Measurements from ENCODE around the gene UMPS.
"Not testable (repeated sequence)": the region's sequence is repeated elsewhere in the genome, so short reads cannot be mapped to it uniquely, and the experiment has no call there.

Gene UMPS

DNA sequence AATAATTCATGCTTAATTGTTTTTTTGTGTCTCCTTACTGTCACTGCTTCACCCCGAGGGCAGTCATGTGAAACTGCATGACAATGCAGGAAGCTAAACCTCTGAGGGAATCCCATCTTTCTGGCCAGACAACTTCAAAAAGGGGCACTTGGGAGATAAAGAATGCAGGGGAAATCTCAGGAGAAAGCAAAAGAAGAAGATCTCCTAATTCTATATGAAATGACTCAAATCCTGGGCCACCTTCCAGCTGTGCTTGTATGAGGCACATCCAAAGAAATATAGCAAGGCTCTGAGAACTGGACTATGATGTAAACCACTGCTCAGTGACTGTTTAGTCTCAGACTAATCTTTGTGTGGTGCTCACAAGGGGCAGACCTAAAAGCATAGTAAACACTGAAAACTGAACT lies 22.6 kb upstream of the UMPS start:
- peak; percentile 91 for DNase-seq (ENCODE audit: low read depth)

DNA sequence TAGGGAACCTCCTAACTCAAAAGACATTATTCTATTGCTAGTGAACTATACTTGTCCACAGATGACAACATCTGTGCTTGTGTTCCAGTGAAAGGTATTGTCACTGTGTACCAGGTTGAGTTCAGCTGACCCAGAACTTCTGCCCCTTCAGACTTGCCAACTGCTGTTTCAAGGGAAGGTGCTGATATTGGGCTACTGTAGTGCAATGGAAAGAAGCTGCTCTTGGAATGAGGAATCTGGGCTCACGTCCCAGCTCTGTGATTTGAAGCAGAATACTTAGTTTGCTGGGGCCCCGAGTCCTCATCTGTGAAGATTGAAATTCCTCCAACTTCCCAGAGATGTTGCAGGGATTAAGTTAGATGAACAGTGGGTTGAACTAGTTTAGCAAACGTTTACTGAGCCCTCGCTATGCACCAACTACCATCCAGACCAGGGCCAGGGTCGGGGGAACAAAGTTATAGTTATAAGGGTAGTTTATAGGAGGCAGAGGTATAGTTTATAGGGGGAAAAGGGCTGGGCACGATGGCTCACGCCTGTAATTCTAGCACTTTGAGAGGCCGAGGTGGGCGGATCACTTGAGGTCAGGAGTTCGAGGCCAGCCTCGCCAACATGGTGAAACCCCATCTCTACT lies 15.9 kb upstream of the UMPS start:
- DNase-seq (ENCODE audit: low read depth) = peak; percentile 24

DNA sequence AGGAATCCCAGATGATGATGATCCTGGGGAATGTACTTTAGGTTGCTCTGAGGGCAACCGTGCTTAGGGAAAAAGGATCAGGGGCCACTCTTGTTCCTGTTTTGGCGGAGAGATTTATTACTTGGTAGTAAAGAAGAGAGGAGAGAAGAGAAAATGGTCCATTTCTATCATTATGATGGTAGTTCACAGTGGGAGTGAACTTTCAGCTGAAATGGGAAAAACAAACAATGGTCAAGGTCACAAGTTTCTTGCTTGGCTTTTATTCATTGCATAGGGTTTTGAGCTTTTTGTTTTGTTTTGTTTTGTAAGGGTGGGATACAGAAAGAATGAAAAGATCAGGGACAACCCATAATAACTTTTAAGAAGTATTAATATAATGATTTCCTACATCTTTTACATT lies 7.7 kb upstream of the UMPS start:
- DNase-seq (ENCODE audit: low read depth) = no peak

DNA sequence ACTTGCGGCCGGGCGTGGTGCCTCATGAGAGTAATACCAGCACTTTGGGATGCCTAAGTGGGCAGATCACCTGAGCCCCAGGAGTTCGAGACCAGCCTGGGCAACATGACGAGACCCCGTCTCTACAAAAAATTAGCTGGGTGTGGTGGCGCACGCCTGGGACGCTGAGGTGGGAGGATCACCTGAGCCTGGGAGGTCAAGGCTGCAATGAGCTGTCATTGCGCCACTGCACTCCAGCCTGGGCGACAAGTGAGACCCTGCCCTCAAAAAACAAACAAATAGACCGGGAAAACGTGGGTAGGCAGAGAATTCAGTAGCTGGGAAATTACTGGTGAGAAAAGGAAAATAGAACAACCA lies 667 bp downstream of the UMPS start:
- DNase-seq (ENCODE audit: low read depth) = no peak

DNA sequence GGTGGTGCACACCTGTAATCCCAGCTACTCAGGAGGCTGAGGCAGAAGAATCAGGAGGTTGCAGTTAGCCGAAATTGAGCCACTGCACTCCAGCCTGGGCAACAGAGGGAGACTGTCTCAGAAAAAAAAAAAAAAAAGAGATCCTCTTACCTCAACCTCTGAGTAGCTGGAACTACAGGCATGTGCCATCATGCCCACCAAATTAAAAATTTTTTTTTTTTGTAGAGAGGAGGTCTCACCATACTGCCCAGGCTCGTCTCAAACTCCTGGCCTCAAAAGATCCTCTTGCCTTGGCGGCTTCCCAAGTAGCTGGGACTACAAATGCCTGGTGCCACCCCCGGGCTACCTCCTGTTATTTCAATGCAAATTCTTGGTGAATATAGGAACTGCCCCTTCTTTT lies 1.5 kb downstream of the UMPS start:
- DNase-seq (ENCODE audit: low read depth) = no peak

DNA sequence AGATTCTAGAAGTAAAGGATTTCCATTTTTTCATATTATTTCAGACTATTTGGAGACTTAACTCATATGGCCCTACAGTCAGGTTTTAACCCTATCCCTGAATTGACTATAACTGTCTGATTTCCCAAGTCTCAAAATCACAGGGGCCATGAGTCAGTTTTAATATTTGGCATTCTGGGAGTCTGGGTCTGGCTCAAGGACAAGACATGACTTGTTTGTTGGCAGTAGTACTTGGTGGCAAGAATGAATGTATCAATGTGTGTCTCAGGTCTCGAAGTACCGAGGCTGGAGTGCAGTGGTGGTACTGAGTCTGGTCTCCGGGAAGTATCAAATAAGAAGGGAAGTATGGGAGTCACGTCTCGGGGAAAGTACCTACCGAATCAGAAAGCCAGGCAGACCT lies 10.8 kb downstream of the UMPS start:
- DNase-seq (ENCODE audit: low read depth) = peak; percentile 48

DNA sequence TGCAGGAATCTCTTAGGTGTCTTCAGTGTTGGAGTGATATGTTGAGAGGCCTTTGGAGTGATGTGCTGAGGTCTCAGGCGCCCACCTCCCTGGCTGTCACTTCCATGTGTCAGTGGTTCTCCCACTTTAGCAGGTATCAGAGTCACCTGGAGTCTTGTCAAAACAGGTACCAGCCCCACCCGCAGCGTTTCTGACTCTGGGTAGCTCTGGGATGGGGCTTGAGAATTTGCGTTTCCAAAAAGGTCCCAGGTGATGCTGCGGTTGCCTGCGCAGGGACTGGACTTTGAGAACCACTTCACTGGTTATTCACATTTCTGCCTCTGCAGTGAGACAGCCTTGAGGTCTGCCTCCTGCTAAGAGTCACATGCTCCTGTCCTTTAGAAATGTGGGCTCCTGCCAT lies 15.5 kb downstream of the UMPS start:
- no peak for DNase-seq (ENCODE audit: low read depth)

DNA sequence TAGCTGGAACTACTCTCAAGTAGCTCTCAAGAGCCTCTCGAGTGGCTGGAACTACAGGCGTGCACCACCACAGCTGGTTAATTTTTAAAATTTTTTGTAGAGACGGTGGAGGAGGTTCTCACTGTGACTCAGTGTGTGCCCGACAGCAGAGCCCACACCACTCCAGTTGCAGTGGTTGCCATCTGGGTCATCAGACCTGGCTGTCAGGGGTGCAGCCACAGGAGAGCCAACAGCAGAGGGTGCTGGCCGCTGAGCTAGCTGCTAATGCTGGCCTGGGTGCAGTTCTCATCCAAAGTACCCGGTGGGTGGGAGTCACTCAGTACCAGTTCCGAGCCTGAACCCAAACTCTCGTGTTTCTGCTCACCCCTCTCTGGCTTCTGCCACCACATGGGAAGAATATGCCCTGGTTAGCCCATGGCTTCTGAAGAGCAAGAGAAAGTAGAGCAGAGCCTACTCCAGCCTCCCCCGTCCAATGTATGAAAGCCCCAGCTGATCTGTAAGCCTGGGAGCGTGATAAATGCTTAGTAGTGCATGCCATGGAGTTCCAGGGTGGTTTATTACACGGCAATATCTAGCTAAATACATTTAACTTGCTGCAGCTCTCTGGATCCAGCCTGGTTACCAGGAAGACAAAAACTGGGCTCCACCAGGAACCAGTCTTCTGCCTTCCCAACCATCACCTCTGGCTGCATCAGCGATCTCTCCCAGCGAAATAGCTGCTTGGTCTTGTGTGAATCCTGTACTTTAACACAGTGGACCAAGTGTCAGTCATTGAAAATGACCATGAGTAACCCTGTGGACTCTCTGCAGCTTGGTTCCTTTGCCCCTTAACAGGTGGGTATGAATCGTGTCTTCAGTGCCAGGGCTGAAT lies 17.1 kb downstream of the UMPS start:
- DNase-seq (ENCODE audit: low read depth) = no peak

DNA sequence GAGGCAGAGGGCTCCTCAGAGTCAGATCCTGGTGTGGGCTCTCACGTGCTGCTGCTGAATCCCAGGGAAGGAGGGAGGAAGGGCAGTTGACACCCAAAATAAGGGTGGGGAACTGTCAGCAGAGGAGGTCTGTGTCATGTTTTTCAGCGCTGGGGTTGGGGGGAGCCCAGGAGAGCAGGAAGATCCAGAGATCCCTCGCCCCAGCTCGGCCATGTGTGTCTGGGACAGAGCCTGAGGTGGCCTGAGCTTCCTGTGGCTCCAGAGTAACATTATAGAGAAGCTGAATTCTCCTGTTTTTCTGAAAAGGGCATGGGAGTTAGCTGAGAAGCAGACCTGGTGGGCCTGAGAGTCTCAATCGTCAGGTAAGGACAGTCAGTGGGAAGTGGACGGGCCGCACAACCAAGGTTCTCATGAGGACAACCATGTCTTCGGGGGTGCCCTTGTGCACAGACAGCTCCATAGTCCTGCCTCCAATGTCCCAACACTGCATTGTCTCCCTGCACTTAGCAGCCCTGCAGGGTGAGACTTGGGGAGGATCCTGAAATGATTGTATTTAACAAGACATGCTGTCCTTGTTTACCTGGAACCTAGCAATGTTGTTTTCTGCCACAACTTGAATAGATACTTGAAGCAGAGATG lies 18.4 kb downstream of the UMPS start:
- DNase-seq (ENCODE audit: low read depth) = no peak

DNA sequence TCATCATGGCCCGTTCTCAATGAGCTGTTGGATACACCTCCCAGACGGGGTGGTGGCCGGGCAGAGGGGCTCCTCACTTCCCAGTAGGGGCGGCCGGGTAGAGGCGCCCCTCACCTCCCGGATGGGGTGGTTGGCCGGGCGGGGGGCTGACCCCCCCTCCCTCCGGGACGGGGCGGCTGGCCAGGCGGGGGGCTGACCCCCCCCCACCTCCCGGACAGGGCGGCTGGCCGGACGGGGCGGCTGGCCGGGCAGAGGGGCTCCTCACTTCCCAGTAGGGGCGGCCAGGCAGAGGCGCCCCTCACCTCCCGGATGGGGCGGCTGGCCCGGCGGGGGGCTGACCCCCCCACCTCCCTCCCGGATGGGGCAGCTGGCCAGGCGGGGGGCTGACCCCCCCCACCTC lies 19.6 kb downstream of the UMPS start:
- not testable (repeated sequence) for DNase-seq (ENCODE audit: low read depth)

DNA sequence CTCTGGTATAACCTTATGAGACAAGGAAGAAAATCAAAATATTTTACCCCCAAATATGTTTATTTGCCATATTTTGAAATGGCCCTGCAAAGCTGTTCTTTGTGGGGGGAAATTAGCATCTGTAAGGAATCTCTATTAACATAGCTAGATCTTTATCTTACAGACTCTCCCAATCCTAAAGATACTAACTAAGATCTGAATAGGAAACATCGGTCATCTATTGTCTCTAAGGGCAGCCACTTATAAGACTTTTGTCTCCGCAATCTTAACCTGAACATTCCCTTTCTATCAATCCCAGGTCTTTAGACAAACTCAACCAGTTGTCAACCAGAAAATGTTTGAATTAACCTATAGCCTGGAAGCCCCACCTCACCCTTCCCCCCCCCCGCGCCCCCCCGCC lies 21.2 kb downstream of the UMPS start:
- no peak for DNase-seq (ENCODE audit: low read depth)

DNA sequence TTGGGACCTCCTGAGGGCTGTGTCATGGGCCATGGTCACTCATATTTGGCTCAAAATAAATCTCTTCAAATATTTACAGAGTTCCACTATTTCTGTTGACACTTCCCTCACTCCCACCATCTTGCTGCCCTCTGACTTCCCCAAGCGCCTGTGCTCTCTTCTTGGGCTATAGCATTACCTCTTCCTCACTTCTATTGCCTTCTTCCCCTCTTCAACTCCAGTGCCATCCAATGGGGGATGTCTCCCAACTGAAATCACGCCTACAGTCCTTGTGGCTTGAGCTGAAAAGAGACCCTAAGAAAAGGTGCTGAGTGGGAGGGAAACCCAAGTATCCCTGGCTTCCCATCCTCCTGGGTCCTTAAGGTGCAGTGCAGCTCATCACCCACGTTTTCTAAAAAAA lies 21.8 kb downstream of the UMPS start:
- DNase-seq (ENCODE audit: low read depth) = no peak

DNA sequence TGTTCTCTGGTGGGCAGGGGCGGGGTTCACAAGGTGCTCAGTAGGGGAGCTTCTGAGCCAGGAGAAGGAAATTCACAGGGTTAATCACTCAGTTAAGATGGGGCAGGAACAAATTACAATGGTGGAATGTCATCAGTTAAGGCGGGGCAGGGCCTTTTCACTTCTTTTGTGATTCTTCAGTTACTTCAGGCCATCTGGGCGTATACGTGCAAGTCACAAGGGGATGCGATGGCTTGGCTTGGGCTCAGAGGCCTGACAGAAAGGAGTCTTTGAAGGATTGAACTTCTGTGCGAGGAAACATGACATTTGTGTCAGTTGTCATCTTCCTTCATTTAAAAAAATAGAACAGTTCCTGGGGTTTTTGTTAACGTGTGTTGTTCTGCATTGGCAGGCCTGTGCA lies 27.7 kb downstream of the UMPS start:
- DNase-seq (ENCODE audit: low read depth) = not testable (repeated sequence)

DNA sequence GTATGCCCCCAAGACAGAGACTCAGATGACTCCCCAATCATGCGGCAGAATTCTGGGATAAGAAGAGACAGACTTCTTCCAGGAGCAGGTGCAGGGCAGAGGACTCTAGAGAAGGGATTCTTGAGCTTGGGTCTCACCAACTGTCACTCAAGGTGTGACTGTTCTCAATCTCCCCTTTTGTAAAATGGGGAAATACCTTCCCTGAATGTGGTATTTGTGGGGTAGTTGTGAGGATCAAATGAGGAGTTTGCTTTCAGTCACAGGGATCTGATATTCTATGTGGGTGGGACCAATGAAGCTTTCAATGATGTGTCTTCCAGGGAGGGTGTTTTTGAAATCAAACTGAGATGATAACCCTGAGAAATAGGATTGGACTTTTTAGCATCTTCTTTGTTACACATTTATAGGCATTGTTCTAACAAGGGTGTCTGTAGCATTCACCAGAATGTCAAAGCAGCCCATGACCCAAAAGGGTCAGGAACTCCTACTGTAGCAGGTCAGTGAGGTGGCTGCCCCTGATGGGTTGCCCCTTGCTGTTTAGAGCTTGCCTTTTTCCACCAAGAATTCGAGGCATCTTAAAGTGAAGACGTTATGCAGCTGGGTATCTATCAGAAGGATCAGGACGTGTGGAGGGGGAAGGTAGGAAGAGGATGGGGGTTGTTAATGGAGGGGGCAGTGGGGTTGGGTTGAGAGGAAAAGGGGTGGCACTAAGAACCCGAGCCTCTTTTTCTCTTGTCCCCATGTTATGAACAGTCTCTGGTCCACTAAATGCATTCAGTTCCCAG lies 28.8 kb downstream of the UMPS start:
- DNase-seq (ENCODE audit: low read depth) = no peak

DNA sequence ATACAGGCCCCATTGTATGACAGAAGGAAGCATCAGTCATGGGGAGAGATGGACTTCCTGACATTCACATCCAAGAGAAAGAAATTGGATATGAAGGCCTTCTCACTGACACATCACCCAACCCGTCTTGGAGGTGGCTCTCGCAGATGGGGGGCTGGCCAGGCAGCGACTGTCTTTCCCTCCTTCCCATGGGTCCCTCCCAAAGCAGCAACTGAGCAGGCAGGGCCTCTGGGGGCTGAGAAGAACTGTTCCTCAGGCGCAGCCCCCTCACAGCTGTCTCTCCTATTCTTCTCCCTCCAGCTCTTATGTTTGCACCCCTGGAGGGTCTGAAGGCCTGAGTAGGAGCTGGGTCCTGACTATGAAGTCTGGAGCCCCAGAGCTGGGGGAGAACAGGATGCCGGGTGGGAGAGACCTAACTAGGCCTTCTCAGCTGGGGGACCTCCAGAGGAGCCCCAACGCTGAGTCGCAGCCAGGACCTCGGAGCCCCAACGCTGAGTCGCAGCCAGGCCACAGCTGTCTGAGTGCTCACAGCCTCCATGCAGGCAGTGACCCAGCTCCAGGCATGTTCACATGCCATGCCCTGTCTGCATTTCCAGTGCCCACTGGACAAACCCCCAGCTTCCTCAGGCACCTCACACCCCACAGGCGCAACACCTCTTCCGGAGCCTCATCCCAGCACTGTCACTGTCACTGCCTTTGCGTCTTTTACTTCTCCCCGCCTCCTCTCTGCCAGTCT lies 29.6 kb downstream of the UMPS start:
- no peak for DNase-seq (ENCODE audit: low read depth)

DNA sequence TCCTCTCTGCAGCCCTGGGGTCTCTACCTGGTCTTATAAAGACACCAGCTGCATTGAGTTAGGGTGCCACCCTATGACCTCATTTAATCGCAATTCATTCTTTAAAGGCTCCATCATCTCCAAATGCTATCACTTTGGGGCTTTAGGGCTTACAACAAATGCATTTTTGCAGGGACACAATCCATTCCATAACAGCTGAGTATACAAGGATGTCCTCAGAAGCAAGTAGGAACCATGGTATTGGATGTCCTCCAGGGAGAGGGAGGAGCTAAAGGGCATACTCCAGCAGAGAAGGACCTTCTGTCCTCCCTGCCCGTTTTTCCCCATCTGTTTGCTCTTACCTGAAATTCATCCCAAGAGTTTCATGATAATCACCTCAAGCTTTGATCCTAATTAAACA lies 30.3 kb downstream of the UMPS start:
- DNase-seq (ENCODE audit: low read depth) = peak; percentile 75

DNA sequence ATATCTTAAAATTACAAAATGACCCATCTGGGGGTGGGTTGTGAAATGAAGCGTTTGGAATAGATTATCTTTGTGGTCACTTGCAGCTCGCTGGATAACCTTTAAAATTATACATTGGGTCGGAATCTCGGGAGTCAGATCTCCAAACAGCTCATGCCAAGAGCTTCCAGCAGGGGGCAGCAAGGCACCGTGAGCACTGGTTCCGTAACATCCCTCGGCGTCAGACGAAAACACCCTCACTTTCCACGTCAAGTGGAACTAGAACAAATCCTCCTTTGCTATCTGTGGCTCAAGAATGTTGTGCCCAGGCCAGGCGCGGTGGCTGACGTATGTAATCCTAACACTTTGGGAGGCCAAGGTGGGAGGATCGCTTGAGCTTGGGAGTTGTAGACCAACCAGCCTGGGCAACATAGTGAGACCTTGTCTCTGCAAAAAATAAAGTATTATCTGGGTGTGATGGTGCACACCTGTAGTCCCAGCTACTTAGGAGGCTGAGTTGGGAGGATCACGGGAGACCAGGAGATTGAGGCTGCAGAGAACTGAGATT lies 31.1 kb downstream of the UMPS start:
- peak; percentile 92 for DNase-seq (ENCODE audit: low read depth)

DNA sequence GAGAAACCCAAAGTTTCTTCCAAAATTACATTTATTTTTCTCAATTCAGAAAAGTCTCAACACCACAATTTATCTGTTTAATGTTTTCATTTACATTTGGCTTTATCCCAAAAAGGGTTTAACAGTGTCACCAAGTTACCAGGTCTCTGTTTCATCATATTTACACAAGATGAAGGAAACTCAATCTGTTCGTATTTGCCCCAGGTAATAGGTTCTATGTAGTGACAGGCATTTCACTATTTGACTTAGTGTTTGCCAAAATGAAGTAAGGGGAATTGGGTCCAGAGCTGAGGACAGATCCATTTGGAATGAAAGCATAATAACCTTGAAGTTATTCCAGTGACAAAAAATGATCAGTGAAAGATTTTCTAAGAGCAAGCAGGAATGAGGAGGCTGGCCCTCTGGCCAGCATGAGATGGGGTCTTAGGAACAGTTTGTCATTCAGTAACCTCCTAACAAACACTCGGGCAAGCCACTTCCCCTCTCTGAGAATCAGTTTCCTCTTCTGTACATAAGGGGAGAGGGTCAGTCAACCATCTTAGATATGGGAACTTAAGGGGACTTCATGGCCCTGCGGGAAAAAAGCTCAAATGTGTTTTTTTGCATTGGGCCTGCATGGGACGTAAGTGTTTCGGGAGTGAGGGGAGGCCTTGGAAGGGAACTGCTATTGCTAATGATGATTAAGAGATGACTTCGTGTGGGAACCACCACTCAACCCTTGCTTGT lies 31.8 kb downstream of the UMPS start:
- no peak for DNase-seq (ENCODE audit: low read depth)

DNA sequence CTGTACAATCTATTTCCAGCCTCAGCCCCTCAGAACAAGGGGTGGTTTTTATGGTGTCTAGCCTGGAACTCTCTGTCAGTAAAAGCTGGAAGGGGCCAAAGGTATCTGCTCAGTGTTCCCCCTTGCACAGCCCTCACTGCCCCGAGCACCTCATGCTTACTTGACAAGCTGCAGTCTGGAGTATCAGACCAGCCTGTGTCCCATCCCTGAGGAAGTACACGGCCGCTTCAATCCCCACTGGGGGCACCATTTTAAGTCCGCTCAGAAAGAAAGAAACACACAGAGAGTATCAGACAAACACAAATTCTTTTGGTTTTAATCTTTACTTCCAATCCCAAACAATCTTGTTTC lies 32.4 kb downstream of the UMPS start:
- DNase-seq (ENCODE audit: low read depth) = no peak

DNA sequence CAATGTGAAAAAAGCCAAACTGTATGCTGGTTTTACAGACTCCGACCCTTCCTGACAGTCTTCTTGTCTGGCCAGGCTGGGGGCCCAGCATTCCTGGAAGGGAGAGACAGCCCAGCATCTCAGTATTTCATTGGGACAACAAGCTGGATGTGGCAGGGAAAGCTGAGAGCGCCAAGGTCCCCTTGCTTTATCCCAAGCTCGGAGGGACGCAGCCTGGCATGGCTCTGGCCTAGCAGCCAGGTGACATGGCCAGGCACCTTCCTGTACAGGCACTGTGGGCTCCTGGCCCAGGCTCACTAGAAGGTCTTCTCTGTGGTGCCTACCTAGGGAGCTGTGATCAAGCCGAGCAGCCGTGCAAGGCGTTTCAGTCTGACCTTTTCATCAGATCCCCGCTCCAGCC lies 33.0 kb downstream of the UMPS start:
- DNase-seq (ENCODE audit: low read depth) = no peak
